NCI-H2171 treated with DMSO at 0.1 percent for 48 hours (cell line): ENCODE data around the gene STK32B.

Experiments used
- DNase-seq: peaks from one replicate; lab custom pipeline; 2025; lab: John Stamatoyannopoulos, UW

STK32B gene

GRCh38 chr4:5444918-5445517, 393.7 kb downstream of the STK32B start:
- DNase-seq: no peak

DNA sequence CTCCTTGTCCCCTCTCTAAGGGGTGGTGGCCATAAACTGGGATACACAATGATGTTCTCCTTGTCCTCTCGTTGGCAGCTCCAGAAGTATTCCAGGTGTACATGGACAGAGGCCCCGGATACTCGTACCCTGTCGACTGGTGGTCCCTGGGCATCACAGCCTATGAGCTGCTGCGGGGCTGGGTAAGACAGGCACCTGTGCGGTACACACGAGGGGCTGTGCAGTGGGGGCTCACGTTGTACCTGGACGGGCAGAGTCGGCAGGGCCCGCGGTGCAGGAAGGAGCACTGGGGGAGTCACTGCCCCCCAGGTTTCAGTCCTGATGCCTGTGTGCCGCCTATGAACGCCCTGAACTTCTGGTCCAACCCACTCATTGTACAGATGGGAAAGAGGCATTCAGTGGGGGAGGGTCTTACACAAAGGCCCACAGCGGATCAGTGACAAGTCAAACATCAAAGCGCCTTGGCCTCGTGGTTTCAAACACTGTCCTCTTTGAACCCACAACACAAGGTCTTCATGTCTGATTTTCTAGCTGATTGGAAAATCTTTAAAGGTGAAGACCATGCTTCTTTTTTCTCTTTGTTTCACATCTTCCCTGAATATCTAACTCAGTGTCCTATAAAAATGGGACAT, 395.4 kb downstream of the STK32B start:
- no peak for DNase-seq

- DNase-seq: no peak
These were observed 396.5 kb downstream of the STK32B start for GRCh38 chr4:5447755-5448154.

DNA sequence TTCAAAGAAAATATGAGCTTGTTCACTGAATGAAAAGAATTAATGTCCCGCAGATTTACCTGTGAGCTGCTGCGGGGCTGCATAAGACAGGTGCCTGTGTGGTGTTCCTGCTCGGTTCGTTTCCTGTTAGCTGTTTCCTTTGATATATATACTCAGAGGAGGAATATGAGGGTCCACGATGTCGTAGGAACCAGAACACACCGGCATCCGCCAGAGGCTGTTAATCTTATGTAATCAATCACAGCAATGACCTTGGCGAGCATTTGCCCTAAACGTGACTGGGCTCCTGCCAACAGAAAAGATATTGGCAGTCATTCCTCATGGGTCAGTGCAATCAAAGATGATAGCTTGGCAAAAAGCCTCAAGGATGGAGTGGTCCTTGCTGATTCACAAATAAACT, 396.9 kb downstream of the STK32B start:
- DNase-seq: no peak

DNA sequence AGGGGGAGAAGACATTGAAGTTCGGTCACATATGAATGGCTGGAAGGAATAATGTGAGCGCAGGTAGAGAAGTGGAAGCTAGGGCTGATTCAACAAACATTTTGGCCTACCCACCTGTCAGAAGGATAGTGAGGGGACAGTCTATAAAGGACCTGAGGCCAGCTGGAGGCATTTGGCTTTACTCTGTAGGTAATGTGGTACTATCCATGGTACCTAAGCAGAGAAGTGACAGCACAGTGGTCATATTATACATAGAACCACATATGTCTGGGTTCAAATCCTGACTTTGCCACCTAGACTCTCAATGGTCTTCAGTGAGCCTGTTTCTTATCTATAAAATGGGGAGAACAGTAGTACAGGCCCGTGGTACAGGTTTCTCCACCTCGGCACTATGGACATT, 400.0 kb downstream of the STK32B start:
- DNase-seq: no peak

DNA sequence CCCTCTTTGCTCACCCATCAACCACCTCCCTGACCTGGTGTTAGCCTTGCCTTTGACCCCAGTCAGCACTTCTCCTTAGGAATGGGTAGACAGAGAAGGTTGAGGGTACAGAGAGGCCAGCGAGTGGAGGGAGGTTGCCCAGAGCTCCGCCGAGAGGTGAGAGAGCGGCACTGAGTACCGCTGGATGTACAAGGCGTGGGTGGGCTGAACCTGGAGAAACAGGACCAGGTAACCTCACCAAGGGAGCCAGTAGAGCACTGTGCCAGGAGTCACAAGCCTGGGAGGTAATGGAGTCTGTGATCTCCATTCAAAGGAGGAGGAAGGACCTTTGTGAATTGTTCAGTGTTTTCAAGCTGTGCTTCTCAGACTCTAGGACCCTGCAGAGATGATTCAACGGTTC, 400.9 kb downstream of the STK32B start:
- DNase-seq: no peak

GRCh38 chr4:5455003-5455585, 403.8 kb downstream of the STK32B start:
- DNase-seq: no peak

- DNase-seq: no peak
These were observed 405.1 kb downstream of the STK32B start for GRCh38 chr4:5456296-5456845.

GRCh38 chr4:5458676-5459075, 407.4 kb downstream of the STK32B start:
- no peak for DNase-seq

DNA sequence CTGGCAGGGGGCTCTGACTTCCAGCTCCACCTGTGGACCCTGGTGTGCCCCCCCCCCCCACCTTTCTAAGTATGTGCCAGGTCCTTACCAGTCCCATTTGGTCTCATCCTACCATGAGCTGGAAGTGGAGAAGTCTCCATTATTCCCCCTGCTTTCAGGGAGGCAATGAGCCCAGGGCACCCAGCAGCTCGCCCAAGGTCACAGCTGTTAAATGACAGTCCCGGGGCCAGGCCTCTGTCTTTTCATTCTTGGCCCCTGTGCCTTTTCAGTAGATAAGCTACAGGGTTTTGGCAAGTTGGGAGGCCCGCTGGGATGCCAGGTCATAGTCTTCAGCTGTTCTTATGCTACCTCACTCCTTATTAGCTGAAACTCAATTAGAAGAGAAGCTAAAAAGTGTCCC, 408.0 kb downstream of the STK32B start:
- DNase-seq: no peak

GRCh38 chr4:5460106-5460801, 409.0 kb downstream of the STK32B start:
- DNase-seq: no peak

- DNase-seq: no peak
These were observed 410.2 kb downstream of the STK32B start for GRCh38 chr4:5461477-5461876.

DNA sequence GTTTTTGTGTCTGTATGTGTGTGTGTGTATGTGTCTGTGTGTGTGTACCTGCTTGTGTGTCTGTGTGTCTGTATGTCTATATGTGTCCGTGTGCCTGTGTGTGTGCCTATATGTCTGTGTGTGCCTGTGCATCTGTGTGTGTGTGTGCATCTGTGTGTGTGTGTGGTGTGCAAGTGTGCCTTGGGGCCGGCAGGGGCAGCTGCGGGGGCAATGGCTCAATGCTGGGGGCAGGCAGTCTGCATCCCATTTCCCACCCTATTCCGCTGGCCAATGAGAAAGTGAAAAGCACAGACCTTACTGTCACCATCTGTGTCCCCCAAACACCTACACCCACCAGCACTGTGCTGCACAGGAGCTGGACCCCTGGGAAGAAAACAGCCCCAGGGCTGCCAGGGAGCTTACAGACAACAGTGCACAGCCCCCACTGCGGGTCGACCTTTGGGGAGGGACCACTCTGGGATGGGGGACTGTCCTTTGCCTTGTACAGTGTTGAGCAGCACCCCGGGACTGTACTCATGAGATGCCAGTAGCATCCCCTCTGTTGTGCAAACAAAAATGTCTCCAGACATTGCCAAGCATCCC, 411.1 kb downstream of the STK32B start:
- DNase-seq: no peak

DNA sequence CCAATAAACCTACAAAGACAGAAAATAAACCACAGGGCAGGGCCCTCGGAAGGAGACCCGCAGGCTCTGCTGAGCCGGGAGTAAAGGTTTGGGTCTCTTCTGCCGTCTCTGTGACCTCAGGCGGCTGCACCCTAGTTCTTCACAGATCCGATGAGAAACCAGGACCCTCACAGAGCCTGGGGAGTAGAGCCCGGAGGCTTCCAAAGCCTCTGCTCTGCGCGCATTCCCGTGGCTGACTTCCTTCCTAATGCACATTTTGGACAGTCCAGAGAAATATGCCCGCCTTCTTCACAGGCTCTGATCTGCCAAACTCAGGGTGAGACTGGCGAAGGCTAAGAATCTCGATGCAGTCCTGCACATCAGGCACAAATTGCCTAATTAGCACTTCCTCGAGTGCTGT, 411.6 kb downstream of the STK32B start:
- DNase-seq: no peak

- no peak for DNase-seq
These were observed 412.1 kb downstream of the STK32B start for GRCh38 chr4:5463361-5463760.

- no peak for DNase-seq
These were observed 412.8 kb downstream of the STK32B start for GRCh38 chr4:5463936-5464650.

DNA sequence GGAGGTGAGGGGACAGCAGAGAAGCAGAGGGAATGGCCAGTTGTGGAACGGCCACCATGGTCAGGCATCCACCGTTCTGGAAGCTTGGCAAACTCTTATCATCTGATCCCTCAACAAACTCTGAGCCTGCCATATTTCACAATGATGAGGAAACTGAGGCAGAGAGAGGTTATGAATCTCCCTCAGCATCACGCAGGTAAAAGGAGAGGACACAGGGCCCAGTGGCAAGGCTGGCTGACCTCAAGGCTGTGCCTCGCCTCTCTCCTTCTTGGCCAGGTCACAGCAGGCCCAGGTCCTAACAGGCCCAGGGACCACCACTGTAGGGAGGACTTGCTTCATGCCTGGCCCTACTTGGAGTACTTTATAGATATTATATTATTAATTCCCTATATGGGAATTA, 414.2 kb downstream of the STK32B start:
- no peak for DNase-seq

DNA sequence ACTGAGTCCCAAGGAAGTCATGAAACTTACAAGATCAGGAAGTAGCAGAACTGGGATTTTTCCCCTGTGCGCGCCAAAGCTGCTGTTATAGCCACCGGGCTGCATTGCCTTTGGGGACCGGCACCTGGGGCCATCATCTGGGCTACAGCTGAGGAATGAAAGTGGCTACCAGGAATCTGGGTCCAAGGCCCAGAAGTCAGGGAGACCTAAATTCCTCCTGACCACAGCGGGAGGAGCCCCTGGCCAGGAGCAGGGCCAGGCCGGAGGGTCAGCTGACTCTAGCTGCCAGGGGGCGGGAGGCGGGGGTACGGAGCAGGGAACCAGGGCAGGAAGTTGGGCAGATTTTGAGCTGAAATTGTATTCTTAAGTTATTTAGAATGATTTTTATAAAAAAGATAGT, 414.7 kb downstream of the STK32B start:
- DNase-seq: no peak

- DNase-seq: no peak
These were observed 415.8 kb downstream of the STK32B start for GRCh38 chr4:5467111-5467510.

- DNase-seq: no peak
These were observed 418.0 kb downstream of the STK32B start for GRCh38 chr4:5469151-5469775.

GRCh38 chr4:5469861-5470260, 418.6 kb downstream of the STK32B start:
- DNase-seq: no peak
